Camera-type eye (tissue), 1 donor: Measurements from ENCODE around the gene HPRT1. TPM values are rescaled to one million over a fixed set of nuclear protein-coding genes. Genes with fewer than 3 reads are reported as not detected.

Experiments used
- total RNA-seq: library from RNA; depleted of rRNA; stranded (reverse); fragments of >200 nt; gene quantifications from one replicate; pipeline ENCODE4 v1.2.3, GENCODE V29; 2014

The HPRT1 gene
- total RNA-seq, result 14.9 TPM

GRCh38 chrX:134460005-134460861, at the start of gene HPRT1:
HPRT1 (plus strand) TSS chrX:134460165; CDS start chrX:134460312, 147 bp downstream.

Other genes starting within 250 kb of the HPRT1 start
- 2.2 TPM for gene CCDC160, start 223.0 kb upstream of the HPRT1 start, total RNA-seq
- gene PHF6, start 86.9 kb upstream of the HPRT1 start, total RNA-seq, result 56.6 TPM
- gene PLAC1, start 198.3 kb downstream of the HPRT1 start, total RNA-seq, result not detected